KMS-11 (cell line): ENCODE data around the gene RBM23.

ENCODE experiments used
- H2AFZ ChIP-seq: fragments of 200-600 bp; sonication (generic); 2 replicates; pipeline ENCODE4 v1.6.1; 2016; ENCODE audit warnings: antibody characterized with exemption, mixed run types, low read depth
- H3K27ac ChIP-seq: fragments of 200-600 bp; sonication (generic); 2 replicates; pipeline ENCODE4 v1.6.1; 2016; ENCODE audit warnings: mild to moderate bottlenecking, mixed run types
- H3K27me3 ChIP-seq: fragments of 200-600 bp; sonication (generic); 2 replicates; pipeline ENCODE4 v1.6.1; 2017; ENCODE audit warnings: mild to moderate bottlenecking, low read depth, mixed run types, moderate library complexity; ENCODE audit not compliant: insufficient read depth
- H3K36me3 ChIP-seq: fragments of 200-600 bp; sonication (generic); 2 replicates; pipeline ENCODE4 v1.6.1; 2017; ENCODE audit warnings: mild to moderate bottlenecking, mixed run types; ENCODE audit not compliant: insufficient read depth
- H3K4me1 ChIP-seq: fragments of 200-600 bp; sonication (generic); 2 replicates; pipeline ENCODE4 v1.6.1; 2016; ENCODE audit warnings: mild to moderate bottlenecking, low read depth, mixed run types; ENCODE audit not compliant: poor library complexity, severe bottlenecking
- H3K4me2 ChIP-seq: fragments of 200-600 bp; sonication (generic); 2 replicates; pipeline ENCODE4 v1.7.0; 2016; ENCODE audit warnings: mild to moderate bottlenecking, mixed run types
- H3K4me3 ChIP-seq: fragments of 200-600 bp; sonication (generic); IDR thresholded peaks from 2 replicates; pipeline ENCODE4 v1.6.1; 2017; ENCODE audit warnings: low read depth, low read length, mixed read lengths; ENCODE audit not compliant: insufficient read depth
- H3K79me2 ChIP-seq: fragments of 200-600 bp; sonication (generic); 2 replicates; pipeline ENCODE4 v1.6.1; 2016; ENCODE audit warnings: low read depth, mixed run types; ENCODE audit not compliant: insufficient read depth
- H3K9ac ChIP-seq: fragments of 200-600 bp; sonication (generic); 2 replicates; pipeline ENCODE4 v1.6.1; 2016; ENCODE audit warnings: mild to moderate bottlenecking, mixed run types
- H4K20me1 ChIP-seq: fragments of 200-600 bp; sonication (generic); 2 replicates; pipeline ENCODE4 v1.6.1; 2016; ENCODE audit warnings: mild to moderate bottlenecking, mixed run types; ENCODE audit not compliant: insufficient read depth
- TF ChIP-seq, protein P1 (sequence below): fragments of 200-600 bp; sonication (generic); conservative IDR thresholded peaks from 2 replicates; pipeline ENCODE4 v1.6.1; 2017; ENCODE audit warnings: low read depth, mild to moderate bottlenecking, antibody characterized with exemption, low read length, moderate library complexity, mixed read lengths

The RBM23 gene

DNA sequence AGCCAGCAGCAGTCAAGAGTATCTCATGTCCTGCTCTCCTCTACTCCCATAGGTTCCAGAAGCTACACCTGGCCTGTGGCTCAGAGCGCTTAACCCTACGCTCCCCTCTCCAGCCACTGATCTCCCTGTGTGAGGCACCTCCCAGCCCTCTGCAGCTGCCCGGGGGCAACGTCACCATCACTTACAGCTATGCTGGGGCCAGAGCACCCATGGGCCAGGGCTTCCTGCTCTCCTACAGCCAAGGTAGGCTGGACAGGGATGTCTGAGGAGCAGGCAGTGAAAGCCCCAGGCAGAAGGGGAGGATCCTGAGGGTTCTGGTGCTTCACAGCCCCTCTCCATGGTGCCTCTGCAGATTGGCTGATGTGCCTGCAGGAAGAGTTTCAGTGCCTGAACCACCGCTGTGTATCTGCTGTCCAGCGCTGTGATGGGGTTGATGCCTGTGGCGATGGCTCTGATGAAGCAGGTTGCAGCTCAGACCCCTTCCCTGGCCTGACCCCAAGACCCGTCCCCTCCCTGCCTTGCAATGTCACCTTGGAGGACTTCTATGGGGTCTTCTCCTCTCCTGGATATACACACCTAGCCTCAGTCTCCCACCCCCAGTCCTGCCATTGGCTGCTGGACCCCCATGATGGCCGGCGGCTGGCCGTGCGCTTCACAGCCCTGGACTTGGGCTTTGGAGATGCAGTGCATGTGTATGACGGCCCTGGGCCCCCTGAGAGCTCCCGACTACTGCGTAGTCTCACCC is 43.8 kb downstream of the RBM23 start:
- H3K79me2 ChIP-seq = no peaks in the 10 kb centered on the region
- no peak overlapping the region for H3K27ac ChIP-seq
- peaks cover 14% of the 10 kb centered on the region for H3K4me1 ChIP-seq
- no peak overlapping the region for H2AFZ ChIP-seq
- H3K4me3 ChIP-seq = no peak overlapping the region
- no peak overlapping the region for H3K4me2 ChIP-seq
- TF ChIP-seq, protein P1, sequence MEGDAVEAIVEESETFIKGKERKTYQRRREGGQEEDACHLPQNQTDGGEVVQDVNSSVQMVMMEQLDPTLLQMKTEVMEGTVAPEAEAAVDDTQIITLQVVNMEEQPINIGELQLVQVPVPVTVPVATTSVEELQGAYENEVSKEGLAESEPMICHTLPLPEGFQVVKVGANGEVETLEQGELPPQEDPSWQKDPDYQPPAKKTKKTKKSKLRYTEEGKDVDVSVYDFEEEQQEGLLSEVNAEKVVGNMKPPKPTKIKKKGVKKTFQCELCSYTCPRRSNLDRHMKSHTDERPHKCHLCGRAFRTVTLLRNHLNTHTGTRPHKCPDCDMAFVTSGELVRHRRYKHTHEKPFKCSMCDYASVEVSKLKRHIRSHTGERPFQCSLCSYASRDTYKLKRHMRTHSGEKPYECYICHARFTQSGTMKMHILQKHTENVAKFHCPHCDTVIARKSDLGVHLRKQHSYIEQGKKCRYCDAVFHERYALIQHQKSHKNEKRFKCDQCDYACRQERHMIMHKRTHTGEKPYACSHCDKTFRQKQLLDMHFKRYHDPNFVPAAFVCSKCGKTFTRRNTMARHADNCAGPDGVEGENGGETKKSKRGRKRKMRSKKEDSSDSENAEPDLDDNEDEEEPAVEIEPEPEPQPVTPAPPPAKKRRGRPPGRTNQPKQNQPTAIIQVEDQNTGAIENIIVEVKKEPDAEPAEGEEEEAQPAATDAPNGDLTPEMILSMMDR = no peak
- no peak overlapping the region for H3K9ac ChIP-seq
- H4K20me1 ChIP-seq = no peaks in the 10 kb centered on the region
- H3K36me3 ChIP-seq = no peaks in the 10 kb centered on the region
- no peaks in the 10 kb centered on the region for H3K27me3 ChIP-seq

DNA sequence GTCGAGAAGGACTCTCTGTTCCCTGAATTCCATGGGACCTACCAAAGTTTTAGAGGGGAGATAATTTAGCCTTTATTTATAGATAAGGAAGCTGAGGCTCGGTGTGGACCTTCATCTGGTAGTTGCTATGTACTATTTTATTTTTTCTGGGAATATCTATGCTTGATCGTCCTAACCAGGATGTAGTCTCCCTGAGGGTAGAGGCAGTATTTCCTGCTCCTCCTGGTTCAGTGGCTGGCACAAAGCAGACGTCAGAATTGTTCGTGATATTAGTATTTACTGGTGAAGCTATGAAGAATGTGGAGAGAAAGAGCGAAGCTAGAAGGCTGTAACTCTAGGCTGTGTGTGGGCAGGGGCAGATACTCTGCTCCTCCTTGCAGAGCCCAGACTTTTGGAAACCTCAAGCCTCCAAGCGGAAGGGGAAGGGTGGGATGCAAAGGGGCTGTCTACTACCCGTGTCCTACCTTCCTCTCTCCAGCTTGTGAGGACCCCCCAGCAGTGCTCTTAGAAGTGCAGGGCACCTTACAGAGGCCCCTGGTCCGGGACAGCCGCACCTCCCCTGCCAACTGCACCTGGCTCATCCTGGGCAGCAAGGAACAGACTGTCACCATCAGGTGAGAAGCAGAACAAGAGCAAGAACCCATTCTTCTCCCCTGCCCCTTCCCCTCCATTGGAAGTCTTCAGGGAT is 46.0 kb downstream of the RBM23 start:
- Histone ChIP-seq H3K27me3 (no peaks in the 10 kb centered on the region), H3K27ac (peak overlapping the region; percentile 69; the same call in 1 of the 2 replicates), H4K20me1 (no peaks in the 10 kb centered on the region), H3K9ac (peak overlapping the region; percentile 58; the same call in 1 of the 2 replicates), H3K79me2 (no peaks in the 10 kb centered on the region), H2AFZ (peak overlapping the region; percentile 53; the same call in 1 of the 2 replicates), H3K4me1 (peaks cover 22% of the 10 kb centered on the region), H3K36me3 (no peaks in the 10 kb centered on the region), H3K4me2 (peak overlapping the region; percentile 95), H3K4me3 (no peak overlapping the region)
- TF ChIP-seq, protein P1 = peak; percentile 63

DNA sequence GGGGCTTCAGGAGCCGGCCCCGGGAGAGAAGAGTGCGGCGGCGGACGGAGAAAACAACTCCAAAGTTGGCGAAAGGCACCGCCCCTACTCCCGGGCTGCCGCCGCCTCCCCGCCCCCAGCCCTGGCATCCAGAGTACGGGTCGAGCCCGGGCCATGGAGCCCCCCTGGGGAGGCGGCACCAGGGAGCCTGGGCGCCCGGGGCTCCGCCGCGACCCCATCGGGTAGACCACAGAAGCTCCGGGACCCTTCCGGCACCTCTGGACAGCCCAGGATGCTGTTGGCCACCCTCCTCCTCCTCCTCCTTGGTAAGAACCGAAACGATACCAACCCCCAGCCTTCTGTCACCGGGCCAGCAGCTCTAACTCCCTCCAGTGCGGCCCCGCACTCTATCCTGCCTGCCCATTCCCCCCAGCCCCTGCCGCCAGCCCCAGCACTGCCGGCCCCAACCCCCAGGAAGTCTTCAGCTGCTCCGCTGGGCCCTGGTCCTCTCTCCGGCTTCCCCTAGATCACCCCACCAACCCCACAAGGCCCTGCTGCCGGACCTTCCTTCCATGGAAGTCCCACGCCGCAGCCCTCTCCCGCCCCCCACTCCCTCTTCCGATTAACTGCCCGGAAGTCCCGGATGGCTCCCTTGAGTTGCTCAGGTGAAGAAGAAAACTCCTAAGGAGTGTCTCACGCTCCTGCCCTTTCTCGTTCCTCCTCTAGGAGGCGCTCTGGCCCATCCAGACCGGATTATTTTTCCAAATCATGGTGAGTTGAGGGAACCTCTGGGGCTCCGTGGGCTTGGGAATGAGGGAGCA is 46.7 kb downstream of the RBM23 start:
- Histone ChIP-seq H3K36me3 (no peaks in the 10 kb centered on the region), H4K20me1 (no peaks in the 10 kb centered on the region), H3K4me2 (peak overlapping the region; percentile 95), H3K4me3 (no peak overlapping the region), H3K4me1 (peaks cover 22% of the 10 kb centered on the region), H2AFZ (peak overlapping the region; percentile 53), H3K27me3 (no peaks in the 10 kb centered on the region), H3K27ac (peak overlapping the region; percentile 69), H3K9ac (peak overlapping the region; percentile 58), H3K79me2 (no peaks in the 10 kb centered on the region)
- TF ChIP-seq, protein P1 = peak; percentile 92

DNA sequence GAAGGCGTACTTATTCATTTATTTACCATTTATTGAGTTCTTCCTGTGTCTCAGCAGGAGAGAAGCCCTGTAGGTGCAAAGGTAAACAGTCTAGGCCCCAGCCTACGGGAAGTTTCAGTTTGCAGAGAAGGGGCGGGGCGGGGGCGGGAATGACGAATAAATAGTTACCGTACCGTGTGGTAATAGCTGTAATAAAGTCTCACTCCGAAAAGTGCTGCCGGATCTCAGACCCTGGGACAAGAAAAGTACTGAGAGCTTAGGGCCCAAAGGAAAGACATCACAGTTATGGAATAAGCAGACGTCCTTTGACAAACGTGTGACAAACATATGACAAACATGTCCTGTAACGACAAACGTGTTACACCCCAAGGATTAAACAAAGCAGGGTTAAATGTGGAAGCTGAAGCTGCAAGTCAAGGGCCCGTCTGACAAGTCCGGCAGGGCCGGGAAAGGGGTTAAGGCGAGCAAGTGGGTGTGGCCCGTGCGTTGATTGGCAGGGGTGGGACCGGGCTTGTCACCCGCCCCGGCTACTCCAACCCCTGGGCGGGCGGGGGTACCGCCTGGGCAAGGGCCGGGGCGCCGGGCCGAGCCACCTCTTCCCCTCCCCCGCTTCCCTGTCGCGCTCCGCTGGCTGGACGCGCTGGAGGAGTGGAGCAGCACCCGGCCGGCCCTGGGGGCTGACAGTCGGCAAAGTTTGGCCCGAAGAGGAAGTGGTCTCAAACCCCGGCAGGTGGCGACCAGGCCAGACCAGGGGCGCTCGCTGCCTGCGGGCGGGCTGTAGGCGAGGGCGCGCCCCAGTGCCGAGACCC is 47.5 kb downstream of the RBM23 start, which contains the start of gene LRP10:
LRP10 (plus strand) TSS at position 517 of the 809 bp plus-strand sequence. CDS start 564 bp downstream, outside the sequence.
- H2AFZ ChIP-seq = peak within 1 kb of the TSS; percentile 53
- H4K20me1 ChIP-seq = no peaks in the 10 kb centered on the region
- H3K4me2 ChIP-seq = peak within 1 kb of the TSS; percentile 95
- H3K4me1 ChIP-seq = peaks cover 22% of the 10 kb centered on the region
- H3K9ac ChIP-seq = peak within 1 kb of the TSS; percentile 58
- H3K27ac ChIP-seq = peak within 1 kb of the TSS; percentile 69
- no peaks in the 10 kb centered on the region for H3K36me3 ChIP-seq
- no peaks in the 10 kb centered on the region for H3K79me2 ChIP-seq
- no peaks in the 10 kb centered on the region for H3K27me3 ChIP-seq
- H3K4me3 ChIP-seq = no peak within 1 kb of the TSS
- TF ChIP-seq, protein P1 = no peak
